SK-N-SH treated with all-trans-retinoic acid at 6 μM for 48 hours (cell line): Measurements from ENCODE around the gene CHFR.

Experiments
- ARNTL ChIP-seq: fragments of 450-650 bp; formaldehyde crosslinking; IDR thresholded peaks from 2 replicates; pipeline ENCODE4 v1.5.0; 2020; ENCODE audit warnings: low read depth, mild to moderate bottlenecking, moderate library complexity, borderline replicate concordance
- BACH2 ChIP-seq: fragments of 250-450 bp; sonication (Bioruptor Pico); IDR thresholded peaks from 2 replicates; pipeline ENCODE4 v1.9.0; 2021; ENCODE audit warnings: mild to moderate bottlenecking, borderline replicate concordance
- PATZ1 ChIP-seq: fragments of 250-450 bp; sonication (Bioruptor Pico); IDR thresholded peaks from 2 replicates; pipeline ENCODE4 v1.8.0; 2020; ENCODE audit warnings: mild to moderate bottlenecking, moderate library complexity, borderline replicate concordance
- SNAI2 ChIP-seq: fragments of 250-450 bp; sonication (Bioruptor Pico); IDR thresholded peaks from 2 replicates; pipeline ENCODE4 v1.5.0; 2020; ENCODE audit warnings: mild to moderate bottlenecking, moderate library complexity
- TOX ChIP-seq: fragments of 250-450 bp; sonication (Bioruptor Pico); IDR thresholded peaks from 2 replicates; pipeline ENCODE4 v1.8.0; 2021; ENCODE audit warnings: mild to moderate bottlenecking, moderate library complexity, borderline replicate concordance
- TSHZ2 ChIP-seq: fragments of 250-450 bp; sonication (Bioruptor Pico); IDR thresholded peaks from 2 replicates; pipeline ENCODE4 v1.5.0; 2020; ENCODE audit warnings: mild to moderate bottlenecking, moderate library complexity
- ZC3H10 ChIP-seq: fragments of 250-450 bp; sonication (Bioruptor Pico); IDR thresholded peaks from 2 replicates; pipeline ENCODE4 v1.5.1; 2021; ENCODE audit warnings: mild to moderate bottlenecking, moderate library complexity
- ZNF70 ChIP-seq: fragments of 450-650 bp; formaldehyde crosslinking; IDR thresholded peaks from 2 replicates; pipeline ENCODE4 v1.5.0; 2020; ENCODE audit warnings: mild to moderate bottlenecking, moderate library complexity
- TF ChIP-seq, protein P1 (sequence below): fragments of 250-450 bp; sonication (Bioruptor Pico); IDR thresholded peaks from 2 replicates; pipeline ENCODE4 v1.8.0; 2021; ENCODE audit warnings: low read depth, mild to moderate bottlenecking, moderate library complexity, borderline replicate concordance

- TF ChIP-seq ARNTL (CRISPR knock-in tag): no peak
- no peak for TF ChIP-seq PATZ1
- no peak for TF ChIP-seq ZC3H10 (CRISPR knock-in tag)
- TF ChIP-seq, protein P1, sequence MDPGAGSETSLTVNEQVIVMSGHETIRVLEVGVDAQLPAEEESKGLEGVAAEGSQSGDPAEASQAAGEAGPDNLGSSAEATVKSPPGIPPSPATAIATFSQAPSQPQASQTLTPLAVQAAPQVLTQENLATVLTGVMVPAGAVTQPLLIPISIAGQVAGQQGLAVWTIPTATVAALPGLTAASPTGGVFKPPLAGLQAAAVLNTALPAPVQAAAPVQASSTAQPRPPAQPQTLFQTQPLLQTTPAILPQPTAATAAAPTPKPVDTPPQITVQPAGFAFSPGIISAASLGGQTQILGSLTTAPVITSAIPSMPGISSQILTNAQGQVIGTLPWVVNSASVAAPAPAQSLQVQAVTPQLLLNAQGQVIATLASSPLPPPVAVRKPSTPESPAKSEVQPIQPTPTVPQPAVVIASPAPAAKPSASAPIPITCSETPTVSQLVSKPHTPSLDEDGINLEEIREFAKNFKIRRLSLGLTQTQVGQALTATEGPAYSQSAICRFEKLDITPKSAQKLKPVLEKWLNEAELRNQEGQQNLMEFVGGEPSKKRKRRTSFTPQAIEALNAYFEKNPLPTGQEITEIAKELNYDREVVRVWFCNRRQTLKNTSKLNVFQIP (CRISPR knock-in tag): no peak
- no peak for TF ChIP-seq TOX
- TF ChIP-seq TSHZ2 (CRISPR knock-in tag): no peak
- no peak for TF ChIP-seq SNAI2 (CRISPR knock-in tag)
- TF ChIP-seq BACH2 (CRISPR knock-in tag): no peak
- no peak for TF ChIP-seq ZNF70 (CRISPR knock-in tag)
These were observed 38.4 kb upstream of the CHFR start for GRCh38 chr12:132925597-132926414.
